ENCODE data around the gene SV2C. TPM values are rescaled to one million over a fixed set of nuclear protein-coding genes. Genes with fewer than 3 reads are reported as not detected.

Gene SV2C
- total and polyA plus RNA-seq, 4 donors, result under 0.01 to 0.04 (median 0.03) TPM; not detected in 1

DNA sequence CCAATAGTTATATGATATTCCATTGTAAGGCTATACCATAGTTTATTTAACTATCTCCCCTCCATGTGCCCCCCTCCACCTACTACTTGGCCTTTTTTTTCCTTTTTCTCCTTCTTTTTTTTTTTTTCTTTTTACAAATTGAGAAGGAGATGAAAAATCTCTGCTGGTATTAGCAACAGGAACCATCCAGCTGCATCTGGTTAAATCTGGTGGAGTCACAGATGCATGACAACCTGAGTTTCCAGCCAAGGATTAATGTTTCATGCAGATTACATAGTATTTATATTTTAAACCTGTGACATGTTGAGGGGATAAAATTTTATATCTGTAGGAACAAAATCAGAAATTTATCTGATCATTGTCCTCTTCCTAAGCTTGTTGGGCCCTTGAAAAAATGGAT lies 191.4 kb downstream of the SV2C start:
- H3K4me1 ChIP-seq (ENCODE audit: control insufficient read depth in 4 of 4, insufficient read depth in 4 of 4, low read length in 3 of 4), result no peaks in the 10 kb centered on the region
- TF ChIP-seq, protein P1, sequence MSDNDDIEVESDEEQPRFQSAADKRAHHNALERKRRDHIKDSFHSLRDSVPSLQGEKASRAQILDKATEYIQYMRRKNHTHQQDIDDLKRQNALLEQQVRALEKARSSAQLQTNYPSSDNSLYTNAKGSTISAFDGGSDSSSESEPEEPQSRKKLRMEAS (IDR thresholded peaks at IDR 0.05), result no peak
- no peak for TF ChIP-seq HNF4G (IDR thresholded peaks at IDR 0.05)
- TF ChIP-seq JUND (IDR thresholded peaks at IDR 0.05), result no peak
- TF ChIP-seq RAD21 (IDR thresholded peaks at IDR 0.05), result no peak
- no peak for TF ChIP-seq YY1 (IDR thresholded peaks at IDR 0.05)
- no peak for TF ChIP-seq FOXA1 (IDR thresholded peaks at IDR 0.05)
- no peak for TF ChIP-seq EGR1 (IDR thresholded peaks at IDR 0.05; ENCODE audit: low read depth in 2 of 2)
- no peak for TF ChIP-seq HNF4A (conservative IDR thresholded peaks at IDR 0.05)
- no peak for TF ChIP-seq REST (IDR thresholded peaks at IDR 0.05)
- H3K9ac ChIP-seq (ENCODE audit: low read depth in 1 of 2, low read length in 2 of 2), result no peak overlapping the region
- no peaks in the 10 kb centered on the region for H3K36me3 ChIP-seq (ENCODE audit: control insufficient read depth in 4 of 4, insufficient read depth in 3 of 4, low read depth in 1 of 4, low read length in 3 of 4)
- H3K27me3 ChIP-seq (ENCODE audit: control insufficient read depth in 4 of 4, insufficient read depth in 4 of 4, low read length in 3 of 4), result no peaks in the 10 kb centered on the region
- H3K27ac ChIP-seq (ENCODE audit: low read depth in 1 of 2, low read length in 2 of 2), result no peak overlapping the region
- no peak for DNase-seq (ENCODE audit: low spot score)
- H3K4me3 ChIP-seq (ENCODE audit: low read depth in 1 of 3, low read length in 3 of 3), result no peak overlapping the region
- H3K9me3 ChIP-seq (ENCODE audit: control insufficient read depth in 4 of 4, low read length in 3 of 4), result no peaks in the 10 kb centered on the region

DNA sequence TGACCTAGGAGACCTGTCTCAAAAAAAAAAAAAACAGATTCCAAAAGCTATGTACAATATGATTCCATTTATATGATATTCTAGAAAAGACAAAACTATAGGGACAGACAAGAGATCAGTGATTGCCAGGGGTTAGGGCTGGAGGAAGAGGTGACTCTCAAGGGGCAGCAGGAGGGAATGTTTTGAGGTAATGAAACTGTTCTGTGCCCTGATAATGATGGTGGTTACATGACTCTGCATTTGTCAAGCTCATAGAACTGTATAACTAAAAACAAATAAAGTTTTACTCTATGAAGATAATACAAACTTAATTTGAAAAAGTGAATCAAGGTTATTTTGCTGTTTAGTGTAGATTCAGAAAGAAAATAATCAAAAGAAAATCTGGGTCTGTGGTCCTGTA lies 194.6 kb downstream of the SV2C start:
- H3K36me3 ChIP-seq (ENCODE audit: control insufficient read depth in 4 of 4, insufficient read depth in 3 of 4, low read depth in 1 of 4, low read length in 3 of 4), result no peaks in the 10 kb centered on the region
- no peak for DNase-seq (ENCODE audit: low spot score)

More for the DNA sequence above, 194.6 kb downstream of the SV2C start:
- no peaks in the 10 kb centered on the region for H3K4me1 ChIP-seq (ENCODE audit: control insufficient read depth in 4 of 4, insufficient read depth in 4 of 4, low read length in 3 of 4)
- H3K4me3 ChIP-seq (ENCODE audit: low read depth in 1 of 3, low read length in 3 of 3), result no peak overlapping the region
- H3K9me3 ChIP-seq (ENCODE audit: control insufficient read depth in 4 of 4, low read length in 3 of 4), result no peaks in the 10 kb centered on the region
- no peak overlapping the region for H3K27ac ChIP-seq (ENCODE audit: low read depth in 1 of 2, low read length in 2 of 2)
- TF ChIP-seq YY1 (IDR thresholded peaks at IDR 0.05), result no peak
- TF ChIP-seq, protein P1 (IDR thresholded peaks at IDR 0.05), result no peak
- no peak for TF ChIP-seq CTCF (IDR thresholded peaks at IDR 0.05; ENCODE audit: low read depth, low read length, missing input control)
- no peak for TF ChIP-seq RXRA (IDR thresholded peaks at IDR 0.05)
- TF ChIP-seq FOXA1 (IDR thresholded peaks at IDR 0.05), result no peak
- no peak for TF ChIP-seq NR2F2 (IDR thresholded peaks at IDR 0.05)
- no peak for TF ChIP-seq RAD21 (IDR thresholded peaks at IDR 0.05)
- TF ChIP-seq TAF1 (conservative IDR thresholded peaks at IDR 0.05), result no peak
- no peaks in the 10 kb centered on the region for H3K27me3 ChIP-seq (ENCODE audit: control insufficient read depth in 4 of 4, insufficient read depth in 4 of 4, low read length in 3 of 4)
- no peak overlapping the region for H3K9ac ChIP-seq (ENCODE audit: low read depth in 1 of 2, low read length in 2 of 2)

Measured in liver (tissue), 9 donors.